HEK293 (cell line): ENCODE measurements around the gene CACNA1H.
A peak's percentile ranks its signal among the peaks of the same experiment; 100 is the strongest.

Source experiments
- CTCF ChIA-PET: fragments of 350-600 bp; formaldehyde crosslinking; extraction: SDS; loops from one replicate; lab custom pipeline; 2021; ENCODE audit warnings: antibody characterized with exemption; lab: Yijun Ruan, JAX
- POLR2A ChIA-PET: fragments of 300-600 bp; formaldehyde crosslinking; extraction: SDS; loops from one replicate; lab custom pipeline; 2020; ENCODE audit warnings: antibody characterized with exemption, inconsistent platforms; lab: Yijun Ruan, JAX
- H3K27ac ChIP-seq: fragments of 200-500 bp; sonication (Bioruptor generic); 2 replicates; pipeline ENCODE4 v1.5.1; 2014; ENCODE audit warnings: low read depth, low read length, control low read depth, inconsistent platforms; ENCODE audit errors: extremely low read depth
- H3K36me3 ChIP-seq, 2 experiments: fragments of 200-500 bp in 1 of 2; sonication (Bioruptor generic) in 1 of 2; 1 replicate in 1 of 2; 2 replicates in 1 of 2; pipeline ENCODE4 v1.5.1; 2014 to 2017; ENCODE audit warnings: inconsistent platforms in 2 of 2, low read length in 2 of 2; ENCODE audit not compliant: control insufficient read depth in 2 of 2, insufficient read depth in 1 of 2
- H3K4me1 ChIP-seq: fragments of 200-500 bp; sonication (Bioruptor generic); 2 replicates; pipeline ENCODE4 v1.5.1; 2014; ENCODE audit warnings: mild to moderate bottlenecking, low read length, inconsistent platforms; ENCODE audit not compliant: control insufficient read depth, insufficient read depth
- H3K4me3 ChIP-seq: 2 replicates; pipeline ENCODE4 v1.5.1; 2011; ENCODE audit warnings: low read depth, mild to moderate bottlenecking, control low read depth, low read length, moderate library complexity
- H3K9me3 ChIP-seq: fragments of 200-500 bp; sonication (Bioruptor generic); 2 replicates; pipeline ENCODE4 v1.5.1; 2014; ENCODE audit warnings: low read depth, low read length, inconsistent platforms; ENCODE audit not compliant: control insufficient read depth, insufficient read depth
- BCL11A ChIP-seq: fragments of 450-650 bp; formaldehyde crosslinking; IDR thresholded peaks from 2 replicates; pipeline ENCODE4 v1.5.1; 2016; ENCODE audit warnings: low read depth, missing biosample characterization, missing genetic modification characterization
- GLI2 ChIP-seq: fragments of 450-650 bp; formaldehyde crosslinking; IDR thresholded peaks from 2 replicates; pipeline ENCODE4; 2017; ENCODE audit warnings: missing biosample characterization, missing genetic modification characterization, low read depth, borderline replicate concordance
- GLIS1 ChIP-seq: fragments of 450-650 bp; formaldehyde crosslinking; IDR thresholded peaks from 2 replicates; pipeline ENCODE4 v1.5.1; 2016; ENCODE audit warnings: missing biosample characterization, missing genetic modification characterization
- GLIS2 ChIP-seq: fragments of 450-650 bp; formaldehyde crosslinking; IDR thresholded peaks from 2 replicates; pipeline ENCODE4 v1.5.1; 2016; ENCODE audit warnings: missing biosample characterization, missing genetic modification characterization
- KLF16 ChIP-seq: fragments of 450-650 bp; formaldehyde crosslinking; IDR thresholded peaks from 2 replicates; pipeline ENCODE4 v1.5.1; 2017; ENCODE audit warnings: missing biosample characterization, missing genetic modification characterization
- KLF9 ChIP-seq: fragments of 450-650 bp; formaldehyde crosslinking; IDR thresholded peaks from 2 replicates; pipeline ENCODE4 v1.5.1; 2016; ENCODE audit warnings: missing biosample characterization, missing genetic modification characterization, low read depth
- MYNN ChIP-seq: fragments of 450-650 bp; formaldehyde crosslinking; IDR thresholded peaks from 2 replicates; pipeline ENCODE4 v1.5.1; 2016; ENCODE audit warnings: missing biosample characterization, missing genetic modification characterization, borderline replicate concordance
- SCRT1 ChIP-seq: fragments of 450-650 bp; formaldehyde crosslinking; IDR thresholded peaks from 2 replicates; pipeline ENCODE4 v1.5.1; 2016; ENCODE audit warnings: missing biosample characterization, missing genetic modification characterization, borderline replicate concordance
- SCRT2 ChIP-seq: fragments of 450-650 bp; formaldehyde crosslinking; IDR thresholded peaks from 2 replicates; pipeline ENCODE4 v1.5.1; 2016; ENCODE audit warnings: missing biosample characterization, missing genetic modification characterization
- TCF7L2 ChIP-seq: IDR thresholded peaks from 2 replicates; pipeline ENCODE4 v1.6.1; 2011; ENCODE audit warnings: low read depth, mild to moderate bottlenecking, inconsistent platforms, low read length, moderate library complexity, borderline replicate concordance
- ZBTB44 ChIP-seq: fragments of 450-650 bp; IDR thresholded peaks from 2 replicates; pipeline ENCODE4 v1.5.1; 2018; ENCODE audit warnings: missing biosample characterization, mild to moderate bottlenecking, missing genetic modification characterization
- ZBTB8A ChIP-seq: fragments of 450-650 bp; formaldehyde crosslinking; IDR thresholded peaks from 2 replicates; pipeline ENCODE4 v1.5.1; 2016; ENCODE audit warnings: missing biosample characterization, missing genetic modification characterization
- ZIC2 ChIP-seq: fragments of 450-650 bp; formaldehyde crosslinking; IDR thresholded peaks from 2 replicates; pipeline ENCODE4 v1.5.1; 2016; ENCODE audit warnings: missing biosample characterization, missing genetic modification characterization
- ZNF10 ChIP-seq: fragments of 450-650 bp; formaldehyde crosslinking; IDR thresholded peaks from 2 replicates; pipeline ENCODE4 v1.5.1; 2017; ENCODE audit warnings: missing biosample characterization, missing genetic modification characterization
- ZNF112 ChIP-seq: fragments of 450-650 bp; formaldehyde crosslinking; IDR thresholded peaks from 2 replicates; pipeline ENCODE4 v1.5.0; 2017; ENCODE audit warnings: missing biosample characterization, missing genetic modification characterization
- ZNF121 ChIP-seq: fragments of 450-650 bp; formaldehyde crosslinking; IDR thresholded peaks from 2 replicates; pipeline ENCODE4 v1.5.1; 2016; ENCODE audit warnings: missing biosample characterization, missing genetic modification characterization
- ZNF155 ChIP-seq: fragments of 450-650 bp; formaldehyde crosslinking; IDR thresholded peaks from 2 replicates; pipeline ENCODE4 v1.5.1; 2016; ENCODE audit warnings: missing biosample characterization, missing genetic modification characterization
- ZNF157 ChIP-seq: fragments of 450-650 bp; formaldehyde crosslinking; IDR thresholded peaks from 2 replicates; pipeline ENCODE4 v1.5.1; 2016; ENCODE audit warnings: missing biosample characterization, missing genetic modification characterization
- ZNF18 ChIP-seq: fragments of 450-650 bp; formaldehyde crosslinking; IDR thresholded peaks from 2 replicates; pipeline ENCODE4 v1.5.1; 2016; ENCODE audit warnings: missing biosample characterization, missing genetic modification characterization
- ZNF202 ChIP-seq: fragments of 450-650 bp; formaldehyde crosslinking; IDR thresholded peaks from 2 replicates; pipeline ENCODE4 v1.5.1; 2016; ENCODE audit warnings: missing biosample characterization, missing genetic modification characterization, borderline replicate concordance
- ZNF221 ChIP-seq: fragments of 450-650 bp; formaldehyde crosslinking; IDR thresholded peaks from 2 replicates; pipeline ENCODE4 v1.5.1; 2017; ENCODE audit warnings: missing biosample characterization, missing genetic modification characterization, borderline replicate concordance
- ZNF350 ChIP-seq: fragments of 450-650 bp; formaldehyde crosslinking; IDR thresholded peaks from 2 replicates; pipeline ENCODE4 v1.5.0; 2017; ENCODE audit warnings: missing biosample characterization, mild to moderate bottlenecking, missing genetic modification characterization
- ZNF366 ChIP-seq: fragments of 450-650 bp; formaldehyde crosslinking; conservative IDR thresholded peaks from 2 replicates; pipeline ENCODE4 v1.5.1; 2016; ENCODE audit warnings: missing biosample characterization, missing genetic modification characterization
- ZNF391 ChIP-seq: fragments of 450-650 bp; formaldehyde crosslinking; IDR thresholded peaks from 2 replicates; pipeline ENCODE4 v1.5.1; 2016; ENCODE audit warnings: low read depth, missing biosample characterization, missing genetic modification characterization, borderline replicate concordance
- ZNF521 ChIP-seq: fragments of 450-650 bp; formaldehyde crosslinking; IDR thresholded peaks from 2 replicates; pipeline ENCODE4 v1.5.1; 2017; ENCODE audit warnings: missing biosample characterization, mild to moderate bottlenecking, missing genetic modification characterization
- ZNF529 ChIP-seq: fragments of 450-650 bp; formaldehyde crosslinking; IDR thresholded peaks from 2 replicates; pipeline ENCODE4 v1.5.1; 2017; ENCODE audit warnings: missing genetic modification characterization, missing biosample characterization; ENCODE audit not compliant: insufficient replicate concordance
- ZNF571 ChIP-seq: fragments of 450-650 bp; formaldehyde crosslinking; IDR thresholded peaks from 2 replicates; pipeline ENCODE4 v1.5.0; 2017; ENCODE audit warnings: missing biosample characterization, missing genetic modification characterization
- ZNF654 ChIP-seq: fragments of 450-650 bp; formaldehyde crosslinking; IDR thresholded peaks from 2 replicates; pipeline ENCODE4 v1.5.1; 2016; ENCODE audit warnings: low read depth, missing biosample characterization, missing genetic modification characterization
- ZSCAN16 ChIP-seq: fragments of 450-650 bp; formaldehyde crosslinking; IDR thresholded peaks from 2 replicates; pipeline ENCODE4 v1.5.1; 2016; ENCODE audit warnings: missing biosample characterization, missing genetic modification characterization
- ZXDB ChIP-seq: fragments of 450-650 bp; formaldehyde crosslinking; IDR thresholded peaks from 2 replicates; pipeline ENCODE4 v1.5.1; 2016; ENCODE audit warnings: missing biosample characterization, missing genetic modification characterization

CACNA1H gene

GRCh38 chr16:1124291-1124690 lies 28.6 kb upstream of the CACNA1H start:
- CTCF ChIA-PET, result interaction anchor here (1.5 kb wide), 1 partner anchor 26 kb away, joined by 3 read pairs; no protein-coding TSS in a partner anchor
- TF ChIP-seq ZNF350, result no peak
- no peak for TF ChIP-seq ZNF529 (tag by site-specific recombination)
- TF ChIP-seq ZNF221 (tag by site-specific recombination), result no peak
- TF ChIP-seq GLIS1 (tag by site-specific recombination), result no peak
- no peak for TF ChIP-seq ZNF10 (tag by site-specific recombination)
- TF ChIP-seq KLF9, result no peak
- no peak for TF ChIP-seq ZNF18
- no peak for TF ChIP-seq ZNF112 (tag by site-specific recombination)
- no peak for TF ChIP-seq ZNF202 (tag by site-specific recombination)
- no peak for TF ChIP-seq GLI2 (tag by site-specific recombination)
- no peak for TF ChIP-seq ZBTB44 (tag by site-specific recombination)
- TF ChIP-seq ZSCAN16 (tag by site-specific recombination), result no peak
- no peak for TF ChIP-seq ZNF391 (tag by site-specific recombination)
- no peak for TF ChIP-seq BCL11A (tag by site-specific recombination)

GRCh38 chr16:1124795-1125194 lies 28.1 kb upstream of the CACNA1H start:
- Histone ChIP-seq H3K4me3 (no peak overlapping the region), H3K4me1 (no peaks in the 10 kb centered on the region), H3K27ac (no peak overlapping the region), H3K36me3 (no peaks in the 10 kb centered on the region), H3K9me3 (no peaks in the 10 kb centered on the region)
- POLR2A ChIA-PET, result no interaction called here
- CTCF ChIA-PET, result interaction anchor here (0.6 to 1.5 kb wide), 3 partner anchors 25 to 545 kb away, joined by 3 read pairs; no protein-coding TSS in a partner anchor
- TF ChIP-seq ZNF121 (tag by site-specific recombination) (no peak), ZNF157 (tag by site-specific recombination) (no peak), SCRT2 (no peak), ZNF366 (tag by site-specific recombination) (no peak), ZIC2 (peak; percentile 65), KLF16 (no peak), ZNF521 (tag by site-specific recombination) (no peak), TCF7L2 (no peak), ZNF155 (tag by site-specific recombination) (no peak), ZXDB (tag by site-specific recombination) (no peak), ZBTB8A (tag by site-specific recombination) (no peak), MYNN (tag by site-specific recombination) (no peak), GLIS2 (peak; percentile 30; the same call in 1 of the 2 replicates), ZNF654 (tag by site-specific recombination) (no peak), SCRT1 (no peak), ZNF571 (tag by site-specific recombination) (no peak)

More at GRCh38 chr16:1124291-1124690, 28.6 kb upstream of the CACNA1H start:
- H3K36me3 ChIP-seq, result no peaks in the 10 kb centered on the region
- no peaks in the 10 kb centered on the region for H3K9me3 ChIP-seq
- no peak overlapping the region for H3K4me3 ChIP-seq
- no peak overlapping the region for H3K27ac ChIP-seq
- POLR2A ChIA-PET, result no interaction called here
- H3K4me1 ChIP-seq, result no peaks in the 10 kb centered on the region
